ENCODE measurements around the gene ST3GAL5. TPM values are rescaled to one million over a fixed set of nuclear protein-coding genes. Genes with fewer than 3 reads are reported as not detected.
"Not testable (repeated sequence)": the region's sequence is repeated elsewhere in the genome, so short reads cannot be mapped to it uniquely, and the experiment has no call there.

The ST3GAL5 gene
- total and polyA plus RNA-seq, 4 donors: 3.3 to 29.8 (median 15.7) TPM

DNA sequence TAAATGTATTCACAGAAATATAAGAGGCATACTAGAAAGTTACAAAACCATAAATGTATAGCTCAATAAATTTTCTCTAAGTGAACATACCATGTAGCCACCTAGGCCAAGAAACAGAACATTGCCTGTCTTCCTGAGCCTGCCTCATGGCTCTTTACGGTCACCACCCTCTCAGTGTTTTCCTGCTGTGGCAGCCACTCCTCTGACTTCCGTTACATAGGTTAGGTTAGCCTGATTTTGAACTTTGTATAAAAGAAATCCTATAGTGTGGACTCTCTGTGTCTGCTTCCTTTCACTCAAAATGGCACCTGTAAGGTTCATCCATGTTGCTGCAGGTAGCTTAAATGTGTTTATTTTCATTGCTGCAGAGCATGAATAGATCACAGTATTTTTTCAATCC lies 11.6 kb upstream of the ST3GAL5 start:
- H3K36me3 ChIP-seq (ENCODE audit: control insufficient read depth in 1 of 2, insufficient read depth in 2 of 2, low read length in 1 of 2): no peaks in the 10 kb centered on the region
- intact Hi-C loops (cut with DNase I): no loop called here
- no peak for ATAC-seq (ENCODE audit: low FRiP score)
- H3K4me3 ChIP-seq (ENCODE audit: low read length in 2 of 2): no peak overlapping the region
- WGBS, 2 donors: 95 to 97% methylated on average over 2 of the region's 2 CpGs
- no peaks in the 10 kb centered on the region for H3K9me3 ChIP-seq (ENCODE audit: control insufficient read depth, low read length)
- no peaks in the 10 kb centered on the region for H3K4me1 ChIP-seq (ENCODE audit: control insufficient read depth in 1 of 2, insufficient read depth in 2 of 2, low read length in 2 of 2)
- no peak overlapping the region for H3K27ac ChIP-seq (ENCODE audit: low read depth in 1 of 2, low read length in 2 of 2)
- H3K27me3 ChIP-seq (ENCODE audit: control insufficient read depth in 1 of 2, insufficient read depth in 2 of 2, low read length in 1 of 2): no peaks in the 10 kb centered on the region
- no peak for DNase-seq

- WGBS, 2 donors: 95 to 96% methylated on average over 1 of the region's 1 CpG
- Histone ChIP-seq H3K4me3 (ENCODE audit: low read length in 2 of 2) (no peak overlapping the region), H3K27ac (ENCODE audit: low read depth in 1 of 2, low read length in 2 of 2) (no peak overlapping the region), H3K36me3 (ENCODE audit: control insufficient read depth in 1 of 2, insufficient read depth in 2 of 2, low read length in 1 of 2) (no peaks in the 10 kb centered on the region), H3K4me1 (ENCODE audit: control insufficient read depth in 1 of 2, insufficient read depth in 2 of 2, low read length in 2 of 2) (no peaks in the 10 kb centered on the region), H3K9me3 (ENCODE audit: control insufficient read depth, low read length) (no peaks in the 10 kb centered on the region), H3K27me3 (ENCODE audit: control insufficient read depth in 1 of 2, insufficient read depth in 2 of 2, low read length in 1 of 2) (no peaks in the 10 kb centered on the region)
- intact Hi-C loops (cut with DNase I): no loop called here
- ATAC-seq (ENCODE audit: low FRiP score) (no peak), DNase-seq (no peak)
Observed at GRCh38 chr2:85899849-85900248, 11.1 kb upstream of the ST3GAL5 start.

- Histone ChIP-seq H3K36me3 (ENCODE audit: control insufficient read depth in 1 of 2, insufficient read depth in 2 of 2, low read length in 1 of 2) (no peaks in the 10 kb centered on the region), H3K27ac (ENCODE audit: low read depth in 1 of 2, low read length in 2 of 2) (no peak overlapping the region), H3K9me3 (ENCODE audit: control insufficient read depth, low read length) (no peaks in the 10 kb centered on the region), H3K4me3 (ENCODE audit: low read length in 2 of 2) (no peak overlapping the region), H3K27me3 (ENCODE audit: control insufficient read depth in 1 of 2, insufficient read depth in 2 of 2, low read length in 1 of 2) (no peaks in the 10 kb centered on the region), H3K4me1 (ENCODE audit: control insufficient read depth in 1 of 2, insufficient read depth in 2 of 2, low read length in 2 of 2) (no peaks in the 10 kb centered on the region)
- WGBS, 2 donors: 94 to 96% methylated on average over 1 of the region's 1 CpG
- intact Hi-C loops (cut with DNase I): no loop called here
- no peak for ATAC-seq (ENCODE audit: low FRiP score)
- no peak for DNase-seq
Observed at GRCh38 chr2:85899284-85899683, 10.5 kb upstream of the ST3GAL5 start.

DNA sequence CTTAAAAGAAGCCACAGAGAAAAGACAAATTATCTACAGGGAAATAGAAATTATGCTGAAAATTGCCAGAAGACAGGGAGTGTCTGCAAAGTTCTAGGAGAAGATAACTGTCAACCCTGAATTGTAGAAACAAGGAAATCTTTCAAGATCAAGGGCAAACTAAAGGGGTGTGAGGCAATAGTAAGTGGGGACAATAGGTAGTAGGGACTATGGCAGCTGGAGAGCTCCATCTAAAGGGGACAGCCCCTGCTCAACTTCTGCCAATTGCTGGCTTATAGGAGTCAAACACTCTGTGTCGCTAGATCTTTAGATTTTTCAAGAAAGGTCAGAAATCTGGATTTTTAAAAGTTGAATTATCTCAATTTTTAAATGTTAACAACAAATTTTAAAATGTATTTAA lies 10.1 kb upstream of the ST3GAL5 start:
- H3K9me3 ChIP-seq (ENCODE audit: control insufficient read depth, low read length): no peaks in the 10 kb centered on the region
- intact Hi-C loops (cut with DNase I): no loop called here
- no peak overlapping the region for H3K27ac ChIP-seq (ENCODE audit: low read depth in 1 of 2, low read length in 2 of 2)
- DNase-seq: no peak
- 100% methylated on average over 1 of the region's 1 CpG for WGBS, 2 donors
- H3K4me1 ChIP-seq (ENCODE audit: control insufficient read depth in 1 of 2, insufficient read depth in 2 of 2, low read length in 2 of 2): no peaks in the 10 kb centered on the region
- H3K4me3 ChIP-seq (ENCODE audit: low read length in 2 of 2): no peak overlapping the region
- no peaks in the 10 kb centered on the region for H3K27me3 ChIP-seq (ENCODE audit: control insufficient read depth in 1 of 2, insufficient read depth in 2 of 2, low read length in 1 of 2)
- no peak for ATAC-seq (ENCODE audit: low FRiP score)
- no peaks in the 10 kb centered on the region for H3K36me3 ChIP-seq (ENCODE audit: control insufficient read depth in 1 of 2, insufficient read depth in 2 of 2, low read length in 1 of 2)

GRCh38 chr2:85894554-85895278 lies 5.9 kb upstream of the ST3GAL5 start:
- 98 to 99% methylated on average over 6 of the region's 6 CpGs for WGBS, 2 donors

GRCh38 chr2:85893428-85894258 lies 4.9 kb upstream of the ST3GAL5 start:
- DNase-seq: no peak
- no peak for ATAC-seq (ENCODE audit: low FRiP score)
- H3K27ac ChIP-seq (ENCODE audit: low read depth in 1 of 2, low read length in 2 of 2): no peak overlapping the region
- 74 to 85% methylated on average over 9 of the region's 9 CpGs for WGBS, 2 donors
- H3K4me1 ChIP-seq (ENCODE audit: control insufficient read depth in 1 of 2, insufficient read depth in 2 of 2, low read length in 2 of 2): no peaks in the 10 kb centered on the region
- intact Hi-C loops (cut with DNase I): no loop called here
- H3K36me3 ChIP-seq (ENCODE audit: control insufficient read depth in 1 of 2, insufficient read depth in 2 of 2, low read length in 1 of 2): no peaks in the 10 kb centered on the region
- H3K4me3 ChIP-seq (ENCODE audit: low read length in 2 of 2): no peak overlapping the region
- H3K27me3 ChIP-seq (ENCODE audit: control insufficient read depth in 1 of 2, insufficient read depth in 2 of 2, low read length in 1 of 2): no peaks in the 10 kb centered on the region
- no peaks in the 10 kb centered on the region for H3K9me3 ChIP-seq (ENCODE audit: control insufficient read depth, low read length)

More at GRCh38 chr2:85894554-85895278, 5.9 kb upstream of the ST3GAL5 start:
- ATAC-seq (ENCODE audit: low FRiP score); H3K27me3 ChIP-seq (ENCODE audit: control insufficient read depth in 1 of 2, insufficient read depth in 2 of 2, low read length in 1 of 2); DNase-seq; H3K4me1 ChIP-seq (ENCODE audit: control insufficient read depth in 1 of 2, insufficient read depth in 2 of 2, low read length in 2 of 2); H3K36me3 ChIP-seq (ENCODE audit: control insufficient read depth in 1 of 2, insufficient read depth in 2 of 2, low read length in 1 of 2); intact Hi-C loops (cut with DNase I); H3K4me3 ChIP-seq (ENCODE audit: low read length in 2 of 2); H3K27ac ChIP-seq (ENCODE audit: low read depth in 1 of 2, low read length in 2 of 2); H3K9me3 ChIP-seq (ENCODE audit: control insufficient read depth, low read length): not testable (repeated sequence)

DNA sequence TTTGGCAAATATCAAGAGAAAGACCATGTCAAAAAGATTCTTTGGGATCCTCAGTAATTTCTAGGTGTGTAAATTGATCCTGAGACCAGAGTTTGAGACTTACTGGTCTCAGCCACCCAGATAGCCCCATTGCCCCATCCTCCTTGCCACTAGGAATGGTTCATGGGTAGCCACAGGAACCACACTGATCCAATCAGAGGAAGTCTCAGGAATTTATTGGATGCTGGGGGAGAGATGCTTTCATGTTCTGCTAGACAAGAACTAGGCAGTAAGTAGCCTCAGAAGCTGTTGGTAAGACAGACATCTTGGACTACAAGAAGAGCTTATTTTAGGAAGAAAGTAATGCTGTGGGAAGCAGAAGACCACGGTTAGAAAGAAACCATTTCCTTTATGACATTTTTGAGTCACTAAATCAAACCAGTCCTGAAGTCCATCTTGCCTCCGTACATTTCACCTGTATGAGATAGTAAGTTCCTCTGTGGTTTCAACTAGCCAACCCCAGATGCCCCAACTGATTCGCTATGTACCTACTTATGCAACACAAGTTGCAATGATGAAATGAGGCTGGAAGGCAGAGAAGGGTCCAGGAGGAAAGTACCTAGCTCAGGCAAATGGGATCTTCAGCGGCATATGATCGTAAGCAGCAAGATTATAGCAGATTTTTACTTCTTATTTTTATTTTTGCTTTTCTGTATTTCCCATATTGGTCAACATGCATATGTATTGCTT lies 3.6 kb upstream of the ST3GAL5 start:
- Histone ChIP-seq H3K27ac (ENCODE audit: low read depth in 1 of 2, low read length in 2 of 2) (no peak overlapping the region), H3K4me3 (ENCODE audit: low read length in 2 of 2) (no peak overlapping the region), H3K36me3 (ENCODE audit: control insufficient read depth in 1 of 2, insufficient read depth in 2 of 2, low read length in 1 of 2) (no peaks in the 10 kb centered on the region), H3K9me3 (ENCODE audit: control insufficient read depth, low read length) (no peaks in the 10 kb centered on the region), H3K4me1 (ENCODE audit: control insufficient read depth in 1 of 2, insufficient read depth in 2 of 2, low read length in 2 of 2) (no peaks in the 10 kb centered on the region), H3K27me3 (ENCODE audit: control insufficient read depth in 1 of 2, insufficient read depth in 2 of 2, low read length in 1 of 2) (no peaks in the 10 kb centered on the region)
- intact Hi-C loops (cut with DNase I): no loop called here
- DNase-seq (no peak), ATAC-seq (ENCODE audit: low FRiP score) (no peak)
- WGBS, 2 donors: 90 to 91% methylated on average over 5 of the region's 5 CpGs

GRCh38 chr2:85890522-85891176 lies 1.9 kb upstream of the ST3GAL5 start:
- intact Hi-C loops (cut with DNase I): no loop called here
- Histone ChIP-seq H3K36me3 (ENCODE audit: control insufficient read depth in 1 of 2, insufficient read depth in 2 of 2, low read length in 1 of 2) (no peaks in the 10 kb centered on the region), H3K9me3 (ENCODE audit: control insufficient read depth, low read length) (no peaks in the 10 kb centered on the region), H3K4me3 (ENCODE audit: low read length in 2 of 2) (no peak overlapping the region), H3K27me3 (ENCODE audit: control insufficient read depth in 1 of 2, insufficient read depth in 2 of 2, low read length in 1 of 2) (no peaks in the 10 kb centered on the region), H3K27ac (ENCODE audit: low read depth in 1 of 2, low read length in 2 of 2) (no peak overlapping the region), H3K4me1 (ENCODE audit: control insufficient read depth in 1 of 2, insufficient read depth in 2 of 2, low read length in 2 of 2) (no peaks in the 10 kb centered on the region)
- no peak for ATAC-seq (ENCODE audit: low FRiP score)
- 87 to 93% methylated on average over 5 of the region's 5 CpGs for WGBS, 2 donors
- no peak for DNase-seq
